Body of pancreas (tissue), 4 donors: ENCODE measurements around the gene ANKRD36C.
"Not testable (repeated sequence)": the region's sequence is repeated elsewhere in the genome, so short reads cannot be mapped to it uniquely, and the experiment has no call there.

Source experiments
- CTCF ChIP-seq, 7 experiments: fragments of 450-650 bp in 4 of 7; fragments of 200-600 bp in 3 of 7; sonication (generic) in 3 of 7; IDR thresholded peaks; one replicate each; pipeline ENCODE4 v1.5.1; 2016 to 2019; ENCODE audit warnings: antibody characterized with exemption in 7 of 7
- POLR2A ChIP-seq, 3 donors: fragments of 450-650 bp; IDR thresholded peaks; one replicate each; pipeline ENCODE4 v1.6.1; 2016; ENCODE audit warnings: antibody characterized with exemption in 3 of 3, mild to moderate bottlenecking in 2 of 3

GRCh38 chr2:95990884-95991283 is 740 bp downstream of the ANKRD36C start:
- not testable (repeated sequence) for TF ChIP-seq CTCF, POLR2A (IDR thresholded peaks at IDR 0.05)
